IPS-NIHi11 (cell line): ENCODE data around the gene TENM4.

Experiments used
- DNase-seq: peaks from one replicate; pipeline ENCODE4 v3.0.0; 2012; ENCODE audit warnings: mixed read lengths, low spot score

The TENM4 gene

DNA sequence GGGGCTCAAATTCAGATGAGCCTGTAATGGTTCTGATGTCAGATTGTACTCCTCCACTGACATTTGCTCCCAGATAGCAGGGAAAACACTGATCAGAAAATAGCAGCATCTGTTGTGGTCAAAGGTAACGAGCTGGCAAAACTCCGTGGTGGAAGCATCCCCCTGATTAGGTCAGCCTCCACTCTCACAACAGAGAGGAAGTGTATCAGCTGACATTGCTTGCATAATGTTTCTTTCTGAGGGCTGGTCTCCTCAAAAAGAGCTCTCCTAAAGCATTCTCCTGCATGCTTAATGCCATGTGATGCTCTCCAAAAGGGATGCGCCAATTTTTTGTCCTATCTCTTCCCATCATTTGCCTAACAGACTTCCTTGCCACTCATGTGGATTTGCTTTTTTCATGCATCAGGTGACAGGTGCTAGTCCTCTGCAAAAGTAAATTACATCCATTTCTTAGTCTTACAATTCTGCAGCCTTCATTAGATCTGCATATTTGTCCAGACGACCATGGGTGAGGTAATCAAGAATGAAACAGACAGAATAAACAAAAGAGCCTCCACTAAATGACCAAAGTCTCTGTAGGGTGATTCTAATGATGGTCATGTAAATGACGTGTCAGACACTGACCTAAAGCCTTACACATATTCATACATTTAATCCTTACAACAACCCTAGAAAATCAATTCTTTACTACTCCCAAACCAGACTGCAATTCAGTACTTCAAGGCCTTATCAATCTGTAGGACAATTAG is 6.4 kb upstream of the TENM4 start:
- no peak for DNase-seq

GRCh38 chr11:79444923-79445322 is 4.1 kb upstream of the TENM4 start:
- no peak for DNase-seq

DNA sequence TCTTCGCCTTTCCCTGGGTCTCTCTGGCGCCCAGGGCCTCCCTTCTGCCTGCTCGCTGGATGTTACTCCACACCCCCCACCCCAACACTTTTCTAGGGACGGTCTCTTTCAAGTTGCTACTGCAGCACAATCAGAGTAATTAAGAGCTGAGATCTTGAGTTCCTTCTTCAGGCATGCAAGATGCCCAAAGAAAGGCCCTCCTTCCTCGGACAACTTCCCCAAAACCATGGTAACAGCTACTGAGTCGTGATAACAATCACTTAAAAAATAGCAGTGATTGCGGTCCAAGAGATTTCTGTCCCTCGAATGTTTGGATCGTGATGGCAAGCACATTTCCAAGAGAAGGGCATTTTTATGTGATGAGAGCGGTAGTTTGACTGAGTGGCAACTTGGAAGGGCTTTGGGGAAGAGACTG is 638 bp upstream of the TENM4 start:
- DNase-seq, result peak; percentile 20

DNA sequence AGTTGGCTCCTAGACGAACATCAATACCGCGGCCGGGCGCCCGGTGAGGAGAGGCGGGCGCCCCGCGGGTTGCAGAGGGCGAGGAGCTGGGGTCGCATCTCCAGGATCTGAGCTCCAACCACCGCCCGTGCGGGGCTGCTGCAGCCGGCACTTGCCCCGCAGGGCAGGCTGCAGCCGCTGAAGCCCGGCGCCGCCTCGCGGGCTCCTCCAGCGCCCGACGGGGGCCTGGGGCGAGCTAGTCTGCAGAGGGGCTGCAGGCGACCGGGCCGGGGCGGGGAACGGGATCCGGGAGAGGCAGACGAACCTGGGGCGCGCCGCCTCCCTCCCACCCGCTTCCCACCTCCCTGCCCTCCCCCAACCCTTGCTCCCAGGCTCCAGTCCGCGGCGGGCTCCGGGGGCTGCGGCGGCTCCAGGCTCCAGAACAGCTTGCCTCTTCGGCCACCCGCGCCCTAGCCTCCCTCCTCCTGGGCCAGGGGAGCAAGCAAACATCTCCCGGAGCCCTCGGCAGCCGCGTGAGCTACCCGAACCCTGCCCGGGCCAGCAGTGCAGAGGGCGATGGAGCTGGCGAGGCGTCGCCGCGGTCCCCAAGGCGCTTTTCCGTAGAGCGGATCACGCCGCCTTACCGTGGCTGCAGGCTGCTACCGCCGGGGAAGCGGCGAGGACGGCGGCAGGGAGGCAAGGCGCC is 802 bp downstream of the TENM4 start:
- peak; percentile 48 for DNase-seq

GRCh38 chr11:79439410-79439885 is 1.4 kb downstream of the TENM4 start:
- DNase-seq, result no peak

DNA sequence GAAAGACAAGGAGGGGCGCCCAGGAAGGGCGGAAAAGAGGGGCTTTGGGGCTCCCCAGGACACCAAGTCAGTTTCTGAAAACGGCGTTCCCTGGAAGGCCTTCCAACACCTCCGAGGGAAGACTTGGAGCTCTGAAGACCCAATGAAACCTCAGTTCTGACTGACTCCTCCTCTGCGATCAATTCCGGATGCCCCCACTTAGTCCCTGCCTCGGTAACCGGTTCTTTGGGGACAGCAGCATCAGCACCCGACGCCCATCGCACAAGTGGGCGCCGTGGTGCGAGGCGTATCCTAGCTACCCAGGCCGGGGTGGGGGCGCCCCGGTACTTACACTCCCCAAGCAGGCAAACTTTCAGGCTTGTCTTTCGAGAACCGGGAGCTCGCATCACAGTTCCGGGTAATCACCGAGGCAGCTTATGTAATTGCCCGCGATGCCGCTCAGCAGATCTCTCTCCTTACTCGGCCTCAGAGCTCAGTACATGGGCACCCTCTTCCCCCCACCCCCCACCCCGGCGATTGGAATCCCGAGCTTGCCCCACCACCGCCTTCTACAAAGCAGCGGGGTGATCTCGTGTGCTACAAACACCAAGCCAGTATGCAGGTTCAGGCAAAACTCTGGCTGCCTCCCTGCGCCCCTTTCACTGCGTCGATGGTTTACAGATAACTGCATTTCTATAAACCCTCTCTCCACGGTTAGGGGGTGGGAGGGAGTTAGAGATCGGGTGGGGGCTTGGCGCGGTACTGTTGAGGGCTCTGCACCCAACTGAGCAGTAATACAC is 2.0 kb downstream of the TENM4 start:
- DNase-seq, result peak; percentile 20

- peak; percentile 30 for DNase-seq
Observed at GRCh38 chr11:79437981-79438630, 2.7 kb downstream of the TENM4 start.

GRCh38 chr11:79437278-79437980 is 3.4 kb downstream of the TENM4 start:
- DNase-seq, result peak; percentile 87

GRCh38 chr11:79436919-79437277 is 3.9 kb downstream of the TENM4 start:
- DNase-seq, result peak; percentile 17

- no peak for DNase-seq
Observed at GRCh38 chr11:79434283-79434682, 6.5 kb downstream of the TENM4 start.

DNA sequence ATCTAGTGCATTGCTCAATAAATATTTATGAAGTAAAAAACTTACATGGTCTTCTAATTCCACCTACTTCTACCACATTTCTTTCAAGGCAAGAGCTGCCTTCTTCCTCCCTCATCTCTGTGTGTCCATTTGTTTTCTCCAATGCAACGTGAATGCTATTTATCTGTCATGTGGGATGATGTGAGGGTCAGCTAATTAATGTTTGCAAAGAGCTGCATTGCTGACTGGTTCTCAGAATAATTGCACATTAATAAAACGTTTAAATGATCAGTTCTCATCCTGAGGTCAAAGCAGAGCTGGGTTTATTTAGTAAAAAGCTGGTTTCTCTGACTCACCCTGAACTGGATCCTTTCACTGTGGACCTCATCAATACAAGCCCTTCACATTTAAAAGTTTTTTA is 8.7 kb downstream of the TENM4 start:
- DNase-seq, result no peak

GRCh38 chr11:79431535-79431934 is 9.3 kb downstream of the TENM4 start:
- DNase-seq, result no peak

GRCh38 chr11:79430280-79430679 is 10.6 kb downstream of the TENM4 start:
- DNase-seq, result no peak

- no peak for DNase-seq
Observed at GRCh38 chr11:79428406-79428805, 12.4 kb downstream of the TENM4 start.

- DNase-seq, result no peak
Observed at GRCh38 chr11:79427611-79428327, 13.1 kb downstream of the TENM4 start.

DNA sequence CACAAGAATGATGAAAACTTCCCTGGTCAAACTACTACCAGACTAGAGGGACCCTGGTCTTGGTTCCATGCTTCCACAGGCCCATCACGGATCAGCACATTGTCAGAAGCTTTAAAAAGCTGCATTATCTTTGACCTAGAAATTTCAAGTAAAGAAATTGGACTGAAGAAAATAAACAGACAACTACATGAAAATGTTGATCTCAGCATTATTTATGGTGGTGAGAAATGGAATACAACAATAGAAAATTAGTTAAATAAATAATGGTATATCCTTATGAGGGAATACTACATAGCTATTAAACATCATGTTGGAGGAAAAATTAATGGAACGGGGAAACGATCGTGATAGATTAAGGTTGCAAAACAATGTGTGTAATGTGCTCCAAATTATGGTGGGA is 13.7 kb downstream of the TENM4 start:
- no peak for DNase-seq

DNA sequence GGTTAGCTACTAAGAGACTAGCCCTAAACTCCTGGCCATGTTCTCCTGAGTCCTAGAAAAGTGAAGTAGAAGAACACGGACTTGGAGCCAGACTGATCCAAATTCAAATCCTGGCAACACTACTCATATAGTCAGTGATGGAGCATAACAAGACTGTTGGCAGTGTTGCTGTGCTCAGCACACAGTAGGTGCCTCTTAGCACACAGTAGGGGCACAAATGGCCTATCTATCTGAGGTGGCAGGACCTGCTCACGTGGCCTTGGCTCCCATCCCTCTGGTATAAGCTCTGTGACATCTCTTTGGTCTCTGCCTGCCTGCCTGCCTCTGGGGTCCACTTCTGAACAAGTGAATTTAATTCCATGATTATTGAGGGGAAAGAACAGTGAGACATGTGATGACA is 15.4 kb downstream of the TENM4 start:
- DNase-seq, result no peak

GRCh38 chr11:79423736-79424135 is 17.1 kb downstream of the TENM4 start:
- no peak for DNase-seq

- DNase-seq, result no peak
Observed at GRCh38 chr11:79422866-79423265, 18.0 kb downstream of the TENM4 start.

GRCh38 chr11:79421820-79422219 is 19.0 kb downstream of the TENM4 start:
- DNase-seq, result no peak

DNA sequence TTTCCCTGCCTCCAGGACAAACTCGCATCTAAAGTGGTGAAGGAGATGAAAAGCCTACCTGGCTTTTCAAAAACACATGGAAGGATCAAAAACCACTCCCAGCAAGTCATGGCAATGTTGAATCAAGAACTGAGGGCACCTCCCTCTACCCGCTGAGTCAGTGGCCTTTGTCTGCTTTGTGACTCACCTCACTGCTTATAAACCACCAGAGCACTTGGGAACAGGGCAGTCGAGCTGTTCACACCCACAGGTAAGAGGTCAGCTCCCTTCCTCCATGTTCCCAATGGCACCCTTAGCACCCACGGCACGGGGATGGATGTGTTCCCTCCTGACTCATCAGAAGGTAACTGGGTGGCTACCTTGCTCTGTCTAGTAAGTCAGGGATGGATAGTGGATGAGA is 21.7 kb downstream of the TENM4 start:
- DNase-seq, result no peak
